ENCODE measurements around the gene TMEM182. TPM values are rescaled to one million over a fixed set of nuclear protein-coding genes. Genes with fewer than 3 reads are reported as not detected.

TMEM182 gene
- total RNA-seq, 1 experiment from 2014 or later: 4.3 TPM

GRCh38 chr2:102735416-102736109 lies 26.3 kb upstream of the TMEM182 start:
- DNase-seq (ENCODE audit: low spot score): no peak
- no peak for TF ChIP-seq USF1 (CRISPR knock-in tag; IDR thresholded peaks at IDR 0.05)
- TF ChIP-seq IRF1 (CRISPR knock-in tag; IDR thresholded peaks at IDR 0.05): no peak
- no peak for TF ChIP-seq TCF7 (CRISPR knock-in tag; IDR thresholded peaks at IDR 0.05; ENCODE audit: low read depth)
- no peak for TF ChIP-seq CTCF (IDR thresholded peaks at IDR 0.05)
- no peak for TF ChIP-seq ZNF416 (CRISPR knock-in tag; IDR thresholded peaks at IDR 0.05)
- no peak for TF ChIP-seq ZNF219 (CRISPR knock-in tag; IDR thresholded peaks at IDR 0.05; ENCODE audit: borderline replicate concordance)
- TF ChIP-seq, protein P1, sequence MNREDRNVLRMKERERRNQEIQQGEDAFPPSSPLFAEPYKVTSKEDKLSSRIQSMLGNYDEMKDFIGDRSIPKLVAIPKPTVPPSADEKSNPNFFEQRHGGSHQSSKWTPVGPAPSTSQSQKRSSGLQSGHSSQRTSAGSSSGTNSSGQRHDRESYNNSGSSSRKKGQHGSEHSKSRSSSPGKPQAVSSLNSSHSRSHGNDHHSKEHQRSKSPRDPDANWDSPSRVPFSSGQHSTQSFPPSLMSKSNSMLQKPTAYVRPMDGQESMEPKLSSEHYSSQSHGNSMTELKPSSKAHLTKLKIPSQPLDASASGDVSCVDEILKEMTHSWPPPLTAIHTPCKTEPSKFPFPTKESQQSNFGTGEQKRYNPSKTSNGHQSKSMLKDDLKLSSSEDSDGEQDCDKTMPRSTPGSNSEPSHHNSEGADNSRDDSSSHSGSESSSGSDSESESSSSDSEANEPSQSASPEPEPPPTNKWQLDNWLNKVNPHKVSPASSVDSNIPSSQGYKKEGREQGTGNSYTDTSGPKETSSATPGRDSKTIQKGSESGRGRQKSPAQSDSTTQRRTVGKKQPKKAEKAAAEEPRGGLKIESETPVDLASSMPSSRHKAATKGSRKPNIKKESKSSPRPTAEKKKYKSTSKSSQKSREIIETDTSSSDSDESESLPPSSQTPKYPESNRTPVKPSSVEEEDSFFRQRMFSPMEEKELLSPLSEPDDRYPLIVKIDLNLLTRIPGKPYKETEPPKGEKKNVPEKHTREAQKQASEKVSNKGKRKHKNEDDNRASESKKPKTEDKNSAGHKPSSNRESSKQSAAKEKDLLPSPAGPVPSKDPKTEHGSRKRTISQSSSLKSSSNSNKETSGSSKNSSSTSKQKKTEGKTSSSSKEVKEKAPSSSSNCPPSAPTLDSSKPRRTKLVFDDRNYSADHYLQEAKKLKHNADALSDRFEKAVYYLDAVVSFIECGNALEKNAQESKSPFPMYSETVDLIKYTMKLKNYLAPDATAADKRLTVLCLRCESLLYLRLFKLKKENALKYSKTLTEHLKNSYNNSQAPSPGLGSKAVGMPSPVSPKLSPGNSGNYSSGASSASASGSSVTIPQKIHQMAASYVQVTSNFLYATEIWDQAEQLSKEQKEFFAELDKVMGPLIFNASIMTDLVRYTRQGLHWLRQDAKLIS (CRISPR knock-in tag; IDR thresholded peaks at IDR 0.05; ENCODE audit: borderline replicate concordance): no peak
- TF ChIP-seq ZBTB21 (CRISPR knock-in tag; IDR thresholded peaks at IDR 0.05; ENCODE audit: borderline replicate concordance): no peak
- no peak for TF ChIP-seq GRHL2 (CRISPR knock-in tag; IDR thresholded peaks at IDR 0.05; ENCODE audit: insufficient replicate concordance, severe bottlenecking)
- no peak for TF ChIP-seq NR3C1 (CRISPR knock-in tag; conservative IDR thresholded peaks at IDR 0.05; ENCODE audit: low read depth)
- TF ChIP-seq, protein P2, sequence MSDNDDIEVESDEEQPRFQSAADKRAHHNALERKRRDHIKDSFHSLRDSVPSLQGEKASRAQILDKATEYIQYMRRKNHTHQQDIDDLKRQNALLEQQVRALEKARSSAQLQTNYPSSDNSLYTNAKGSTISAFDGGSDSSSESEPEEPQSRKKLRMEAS (CRISPR knock-in tag; IDR thresholded peaks at IDR 0.05): no peak
- no peak for TF ChIP-seq RELA (CRISPR knock-in tag; IDR thresholded peaks at IDR 0.05; ENCODE audit: borderline replicate concordance)
- ChIA-PET POLR2A (interaction anchor here (0.6 kb wide), 1 partner anchor 117 kb away, joined by 3 read pairs; no protein-coding TSS in a partner anchor), CTCF (interaction anchor here (0.7 to 4.4 kb wide), 7 partner anchors 15 to 120 kb away, joined by 3 to 43 read pairs (median 4); no protein-coding TSS in a partner anchor)
- peaks cover 19% of the 10 kb centered on the region for H3K4me1 Mint-ChIP-seq
- no peaks in the 10 kb centered on the region for H3K27me3 Mint-ChIP-seq (ENCODE audit: low read depth)
- H3K9me3 Mint-ChIP-seq: no peaks in the 10 kb centered on the region
- peaks cover 12% of the 10 kb centered on the region for H3K36me3 Mint-ChIP-seq
- no peak for ATAC-seq
- 0 out of 2 replicates have a peak overlapping the region, but pooled peaks have one; percentile 23 for H3K27ac Mint-ChIP-seq
- peak overlapping the region; percentile 96 for H3K4me3 Mint-ChIP-seq

DNA sequence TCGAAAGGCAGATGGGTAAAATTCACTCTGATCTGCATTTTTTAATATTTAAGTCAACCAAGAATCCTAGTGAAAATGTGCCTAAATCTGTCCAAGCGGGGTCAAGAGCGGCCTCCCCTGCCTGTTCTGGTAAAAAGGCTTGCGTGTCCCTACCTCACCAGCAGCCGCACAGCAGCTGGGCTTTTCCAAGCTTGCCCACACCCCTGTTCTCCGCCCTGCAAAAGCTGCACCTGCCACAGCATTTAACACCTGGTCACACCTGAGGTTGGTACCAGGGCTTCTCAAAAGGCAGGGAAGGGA lies 25.8 kb upstream of the TMEM182 start:
- H3K9me3 Mint-ChIP-seq: no peaks in the 10 kb centered on the region
- no peaks in the 10 kb centered on the region for H3K27me3 Mint-ChIP-seq (ENCODE audit: low read depth)
- POLR2A ChIA-PET: interaction anchor here (0.6 kb wide), 1 partner anchor 117 kb away, joined by 3 read pairs; no protein-coding TSS in a partner anchor
- peak overlapping the region; percentile 32; the same call in 1 of the 2 replicates for H3K27ac Mint-ChIP-seq
- ATAC-seq: peak; percentile 37
- peaks cover 8% of the 10 kb centered on the region for H3K36me3 Mint-ChIP-seq
- H3K4me1 Mint-ChIP-seq: peaks cover 19% of the 10 kb centered on the region
- CTCF ChIA-PET: interaction anchor here (1.1 to 4.4 kb wide), 7 partner anchors 15 to 495 kb away, joined by 3 to 43 read pairs (median 4); no protein-coding TSS in a partner anchor
- DNase-seq (ENCODE audit: low spot score): peak; percentile 13
- peak overlapping the region; percentile 96 for H3K4me3 Mint-ChIP-seq
- TF ChIP-seq ZNF121 (CRISPR knock-in tag; IDR thresholded peaks at IDR 0.05): no peak
- TF ChIP-seq ZNF532 (CRISPR knock-in tag; IDR thresholded peaks at IDR 0.05; ENCODE audit: borderline replicate concordance): no peak
- TF ChIP-seq FOXJ3 (CRISPR knock-in tag; IDR thresholded peaks at IDR 0.05; ENCODE audit: borderline replicate concordance): no peak
- no peak for TF ChIP-seq NR3C1 (CRISPR knock-in tag; conservative IDR thresholded peaks at IDR 0.05; ENCODE audit: low read depth)
- TF ChIP-seq ZNF396 (CRISPR knock-in tag; IDR thresholded peaks at IDR 0.05; ENCODE audit: borderline replicate concordance): no peak
- TF ChIP-seq, protein P3, sequence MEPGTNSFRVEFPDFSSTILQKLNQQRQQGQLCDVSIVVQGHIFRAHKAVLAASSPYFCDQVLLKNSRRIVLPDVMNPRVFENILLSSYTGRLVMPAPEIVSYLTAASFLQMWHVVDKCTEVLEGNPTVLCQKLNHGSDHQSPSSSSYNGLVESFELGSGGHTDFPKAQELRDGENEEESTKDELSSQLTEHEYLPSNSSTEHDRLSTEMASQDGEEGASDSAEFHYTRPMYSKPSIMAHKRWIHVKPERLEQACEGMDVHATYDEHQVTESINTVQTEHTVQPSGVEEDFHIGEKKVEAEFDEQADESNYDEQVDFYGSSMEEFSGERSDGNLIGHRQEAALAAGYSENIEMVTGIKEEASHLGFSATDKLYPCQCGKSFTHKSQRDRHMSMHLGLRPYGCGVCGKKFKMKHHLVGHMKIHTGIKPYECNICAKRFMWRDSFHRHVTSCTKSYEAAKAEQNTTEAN (CRISPR knock-in tag; IDR thresholded peaks at IDR 0.05): no peak
